MM.1S (cell line): ENCODE measurements around the gene CRADD.

Experiments used
- CTCF ChIP-seq: fragments of 300-600 bp; sonication (generic); IDR thresholded peaks from 2 replicates; pipeline ENCODE4 v1.5.1; 2016; ENCODE audit warnings: antibody characterized with exemption, low read length, mixed read lengths
- EZH2 ChIP-seq: fragments of 300-600 bp; sonication (generic); optimal IDR thresholded peaks from 2 replicates; pipeline ENCODE3; 2017; ENCODE audit warnings: low read depth, mild to moderate bottlenecking, antibody characterized with exemption, low read length, mixed read lengths
- EZH2phosphoT487 ChIP-seq: fragments of 300-600 bp; sonication (generic); IDR thresholded peaks from 2 replicates; pipeline ENCODE4 v1.6.1; 2018; ENCODE audit warnings: antibody characterized with exemption, low read length

- TF ChIP-seq CTCF (no peak), EZH2phosphoT487 (no peak), EZH2 (no peak)
Observed at GRCh38 chr12:93793983-93794382, 116.8 kb downstream of the CRADD start.
